CD4-positive, alpha-beta memory T cell (primary cell): Measurements from ENCODE around the gene SPATS2. TPM values are rescaled to one million over a fixed set of nuclear protein-coding genes. Genes with fewer than 3 reads are reported as not detected.

ENCODE experiments used
- CTCF ChIA-PET: fragments of 350-600 bp; sonication (Branson Sonifier 250); formaldehyde crosslinking; loops from one replicate; lab custom pipeline; 2021; ENCODE audit warnings: inconsistent platforms; ENCODE audit not compliant: partially characterized antibody; lab: Charles Lee
- POLR2A ChIA-PET: fragments of 350-600 bp; sonication (Branson Sonifier 250); formaldehyde crosslinking; loops from one replicate; lab custom pipeline; 2021; ENCODE audit not compliant: partially characterized antibody; lab: Charles Lee
- DNase-seq, 5 donors: peaks; one replicate each; pipeline versions ENCODE4 v3.0.0 to v3.0.0-alpha.2; 2020 to 2022; ENCODE audit warnings: mixed read lengths in 1 of 5
- H3K27ac ChIP-seq: one replicate; pipeline ENCODE4 v1.7.0; 2013; ENCODE audit warnings: low read depth, low read length
- H3K27me3 ChIP-seq: 2 replicates; pipeline ENCODE4 v1.7.0; 2013; ENCODE audit warnings: mild to moderate bottlenecking, low read length, moderate library complexity; ENCODE audit not compliant: insufficient read depth
- H3K36me3 ChIP-seq: 2 replicates; pipeline ENCODE4 v1.7.0; 2013; ENCODE audit warnings: mild to moderate bottlenecking, low read length, moderate library complexity; ENCODE audit not compliant: insufficient read depth
- H3K4me1 ChIP-seq: 2 replicates; pipeline ENCODE4 v1.7.0; 2013; ENCODE audit warnings: mild to moderate bottlenecking, low read length, moderate library complexity; ENCODE audit not compliant: insufficient read depth
- H3K4me3 ChIP-seq, 2 donors: one replicate each; pipeline ENCODE4 v1.7.0; 2013; ENCODE audit warnings: low read length in 2 of 2, mild to moderate bottlenecking in 1 of 2
- H3K9me3 ChIP-seq, 2 donors: one replicate each; pipeline ENCODE4 v1.7.0; 2013; ENCODE audit warnings: low read length in 2 of 2, control low read depth in 1 of 2; ENCODE audit not compliant: control insufficient read depth in 1 of 2
- H3K27ac Mint-ChIP-seq, 7 donors: one replicate each; pipeline ENCODE4 v1.8.0; 2020 to 2021; ENCODE audit warnings: mixed read lengths in 7 of 7, mild to moderate bottlenecking in 6 of 7, inconsistent platforms in 3 of 7, moderate library complexity in 3 of 7
- H3K27me3 Mint-ChIP-seq, 2 donors: one replicate each; pipeline ENCODE4 v1.8.0; 2020 to 2021; ENCODE audit warnings: mixed read lengths in 2 of 2
- H3K36me3 Mint-ChIP-seq, 2 donors: one replicate each; pipeline ENCODE4 v1.8.0; 2020 to 2021; ENCODE audit warnings: mixed read lengths in 2 of 2, inconsistent platforms in 1 of 2, mild to moderate bottlenecking in 1 of 2
- H3K4me1 Mint-ChIP-seq, 4 donors: one replicate each; pipeline ENCODE4 v1.8.0; 2020 to 2021; ENCODE audit warnings: mixed read lengths in 4 of 4, mild to moderate bottlenecking in 1 of 4
- H3K4me3 Mint-ChIP-seq, 8 donors: one replicate each; pipeline ENCODE4 v1.8.0; 2020 to 2021; ENCODE audit warnings: mixed read lengths in 8 of 8, mild to moderate bottlenecking in 7 of 8, moderate library complexity in 6 of 8, inconsistent platforms in 3 of 8
- H3K9me3 Mint-ChIP-seq, 8 donors: one replicate each; pipeline ENCODE4 v1.8.0; 2020 to 2021; ENCODE audit warnings: mixed read lengths in 8 of 8, mild to moderate bottlenecking in 5 of 8, inconsistent platforms in 3 of 8, moderate library complexity in 1 of 8
- intact Hi-C: fragments of 100-400 bp; cut with micrococcal nuclease; formaldehyde crosslinking; loops from one replicate; pipeline ENCODE4 v1.15.1; 2023
- polyA plus RNA-seq, 2 donors: library from polyadenylated mRNA; unstranded; fragments of 300-500 nt; fragmentation: Illumina TruSeq; gene quantifications; one replicate each; pipeline ENCODE4 v1.2.3, GENCODE V29; 2021
- total RNA-seq, 2 experiments: library from RNA; stranded (reverse); gene quantifications; one replicate each; pipeline ENCODE4 v1.2.3, GENCODE V29; 2021

The SPATS2 gene
- total and polyA plus RNA-seq, 4 experiments from 2014 or later = 4.3 to 7.8 (median 5.0) TPM

DNA sequence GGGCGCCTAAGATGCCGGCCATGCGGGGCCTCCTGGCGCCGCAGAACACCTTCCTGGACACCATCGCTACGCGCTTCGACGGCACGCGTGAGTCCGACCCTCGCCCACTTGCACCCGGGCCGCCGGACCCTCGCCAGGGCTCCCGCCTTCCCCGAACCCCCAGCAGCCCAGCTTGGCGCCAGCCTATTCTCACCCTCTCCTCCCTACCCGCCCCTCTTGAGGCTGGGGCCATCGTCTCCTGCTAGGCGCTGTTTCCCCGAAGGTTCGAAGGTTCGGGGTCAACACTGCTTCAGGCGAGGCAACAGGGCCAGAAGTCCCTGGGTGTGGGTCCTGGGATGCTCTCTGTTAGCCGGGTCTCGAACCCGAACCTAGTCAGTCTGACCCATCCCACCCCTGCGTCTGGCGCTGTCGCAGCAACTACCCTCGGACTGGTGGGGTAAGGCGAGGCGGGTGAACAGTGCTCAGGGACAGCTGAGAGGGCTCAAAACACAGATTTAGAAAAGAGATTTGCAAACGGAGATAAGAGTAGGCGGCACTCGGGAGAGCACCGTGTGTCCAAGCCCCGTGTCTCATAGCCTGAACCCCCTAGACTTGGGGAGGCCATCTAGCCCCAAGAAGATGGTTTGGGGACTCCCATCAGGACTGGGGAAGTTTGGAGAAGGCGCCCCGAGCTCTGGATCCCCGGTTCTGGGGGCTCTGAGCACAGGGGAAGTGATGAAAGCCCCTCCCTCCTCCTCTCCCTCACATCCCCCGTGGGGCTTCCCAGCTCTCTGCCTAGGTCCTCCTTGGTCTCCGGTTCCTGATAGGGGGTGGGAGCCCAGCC is 172.4 kb downstream of the SPATS2 start:
- H3K27me3 ChIP-seq = no peaks in the 10 kb centered on the region
- no peaks in the 10 kb centered on the region for H3K36me3 ChIP-seq
- no peak overlapping the region for H3K27ac ChIP-seq
- Mint-ChIP-seq H3K27me3 (peaks cover 0 to 5% of the 10 kb centered on the region in 2 donors), H3K4me3 (peak overlapping the region; percentile 64 to 80 (median 76)), H3K36me3 (peaks cover 0 to 1% of the 10 kb centered on the region in 2 donors), H3K9me3 (no peaks in the 10 kb centered on the region), H3K4me1 (peaks cover 8 to 40% (median 19%) of the 10 kb centered on the region in 4 donors), H3K27ac (peak overlapping the region in 6 of 7 donors; percentile 32 to 70 (median 64))
- DNase-seq = no peak
- no peaks in the 10 kb centered on the region for H3K9me3 ChIP-seq
- H3K4me3 ChIP-seq = no peak overlapping the region
- CTCF ChIA-PET = interaction anchor here (0.6 to 1.5 kb wide), 4 partner anchors 13 to 181 kb away, joined by 3 to 4 read pairs (median 3); no protein-coding TSS in a partner anchor
- intact Hi-C loops = loop anchor here (1.0 to 2.0 kb wide), 2 partner anchors 84 to 303 kb away; partner anchors contain the start of genes BCDIN3D and PRPF40B
- POLR2A ChIA-PET = interaction anchor here (0.7 to 2.8 kb wide), 5 partner anchors 13 to 177 kb away, joined by 3 to 19 read pairs (median 3); partner anchors contain the start of genes MCRS1 and PRPF40B
- H3K4me1 ChIP-seq = peaks cover 21% of the 10 kb centered on the region

DNA sequence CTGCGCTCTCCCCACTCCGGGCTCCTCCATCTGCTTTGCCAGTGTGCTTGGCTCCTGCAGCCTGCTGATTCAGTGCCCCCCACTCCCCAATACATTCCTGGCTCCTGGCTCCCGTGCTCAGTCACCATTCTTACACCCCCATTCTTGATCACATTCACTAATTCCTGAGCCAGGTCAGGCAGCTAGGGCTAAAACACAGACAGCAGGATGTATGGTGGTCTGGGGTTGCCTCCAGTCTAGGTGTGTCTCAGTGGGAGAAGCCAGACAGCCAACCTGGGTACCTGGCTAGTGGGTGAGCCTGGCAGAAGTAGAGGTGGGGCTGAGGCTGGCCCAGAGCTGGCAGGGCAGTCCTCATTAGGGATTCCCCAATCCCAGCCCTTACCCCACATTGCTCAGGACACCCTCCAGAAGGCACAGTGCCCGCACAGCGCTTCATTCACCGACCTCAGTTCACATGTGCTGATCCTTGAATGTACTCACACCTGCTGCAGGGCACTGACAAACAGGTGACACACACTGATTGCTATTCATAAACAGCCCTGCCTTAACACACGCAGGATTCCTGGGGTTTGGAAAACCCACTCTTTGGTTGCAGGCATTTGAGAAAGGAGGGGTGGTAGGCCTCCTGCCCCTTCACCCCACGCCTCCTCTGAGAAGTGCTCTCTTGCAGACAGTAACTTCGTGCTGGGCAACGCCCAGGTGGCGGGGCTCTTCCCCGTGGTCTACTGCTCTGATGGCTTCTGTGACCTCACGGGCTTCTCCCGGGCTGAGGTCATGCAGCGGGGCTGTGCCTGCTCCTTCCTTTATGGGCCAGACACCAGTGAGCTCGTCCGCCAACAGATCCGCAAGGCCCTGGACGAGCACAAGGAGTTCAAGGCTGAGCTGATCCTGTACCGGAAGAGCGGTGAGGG is 173.2 kb downstream of the SPATS2 start:
- intact Hi-C loops = no loop called here
- peaks cover 11 to 45% (median 21%) of the 10 kb centered on the region in 4 donors for H3K4me1 Mint-ChIP-seq
- peak overlapping the region in 6 of 7 donors; percentile 25 to 70 (median 48) for H3K27ac Mint-ChIP-seq
- ChIA-PET POLR2A (interaction anchor here (0.7 to 2.8 kb wide), 2 partner anchors 28 to 178 kb away, joined by 3 to 19 read pairs; partner anchors contain the start of gene MCRS1), CTCF (interaction anchor here (0.6 to 1.5 kb wide), 4 partner anchors 12 to 182 kb away, joined by 3 to 4 read pairs (median 3); no protein-coding TSS in a partner anchor)
- Histone ChIP-seq H3K4me3 (no peak overlapping the region), H3K9me3 (no peaks in the 10 kb centered on the region), H3K36me3 (no peaks in the 10 kb centered on the region), H3K27ac (no peak overlapping the region), H3K4me1 (peaks cover 21% of the 10 kb centered on the region), H3K27me3 (no peaks in the 10 kb centered on the region)
- H3K36me3 Mint-ChIP-seq = peaks cover 0 to 1% of the 10 kb centered on the region in 2 donors
- no peaks in the 10 kb centered on the region for H3K9me3 Mint-ChIP-seq
- H3K27me3 Mint-ChIP-seq = peaks cover 0 to 5% of the 10 kb centered on the region in 2 donors
- H3K4me3 Mint-ChIP-seq = peak overlapping the region; percentile 21 to 79 (median 63)
- no peak for DNase-seq

DNA sequence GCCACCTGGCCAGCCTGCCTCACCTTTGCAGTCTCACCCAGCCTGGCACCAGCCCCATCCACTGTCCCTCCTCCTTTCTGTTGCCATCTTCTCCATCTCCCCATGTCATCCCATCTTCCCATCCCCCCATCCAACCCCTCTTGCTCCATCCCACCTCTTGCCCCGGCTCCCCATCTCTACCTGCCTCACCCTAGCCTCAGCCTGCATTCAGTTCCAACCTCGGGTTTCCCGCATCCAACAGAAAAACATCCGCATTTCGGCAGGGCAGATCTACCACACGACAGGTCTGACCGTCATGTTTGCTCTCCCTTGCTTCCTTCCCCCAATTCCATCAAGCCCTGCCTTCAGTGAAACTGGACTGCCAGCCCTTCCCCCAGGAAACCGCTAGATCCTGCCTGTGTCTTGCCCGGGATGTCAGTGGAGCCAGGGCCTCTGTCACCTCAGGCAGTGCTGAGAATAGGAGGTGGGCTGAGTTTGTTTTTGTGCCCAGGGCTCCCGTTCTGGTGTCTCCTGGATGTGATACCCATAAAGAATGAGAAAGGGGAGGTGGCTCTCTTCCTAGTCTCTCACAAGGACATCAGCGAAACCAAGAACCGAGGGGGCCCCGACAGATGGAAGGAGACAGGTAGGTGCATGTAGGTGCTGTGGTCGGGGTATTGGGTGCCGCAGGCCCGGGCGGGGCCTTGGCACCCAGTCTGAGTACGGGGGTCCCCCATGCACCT is 174.0 kb downstream of the SPATS2 start:
- Mint-ChIP-seq H3K36me3 (peaks cover 0 to 1% of the 10 kb centered on the region in 2 donors), H3K4me1 (peaks cover 11 to 45% (median 21%) of the 10 kb centered on the region in 4 donors), H3K4me3 (peak overlapping the region in 2 of 8 donors; percentile 55 to 61), H3K27ac (peak overlapping the region in 4 of 7 donors; percentile 16 to 62 (median 47)), H3K9me3 (no peaks in the 10 kb centered on the region), H3K27me3 (peaks cover 0 to 3% of the 10 kb centered on the region in 2 donors)
- Histone ChIP-seq H3K4me3 (no peak overlapping the region), H3K36me3 (no peaks in the 10 kb centered on the region), H3K9me3 (no peaks in the 10 kb centered on the region), H3K27ac (no peak overlapping the region), H3K4me1 (peaks cover 21% of the 10 kb centered on the region), H3K27me3 (no peaks in the 10 kb centered on the region)
- ChIA-PET CTCF (interaction anchor here (1.1 kb wide), 1 partner anchor 13 kb away, joined by 3 read pairs; no protein-coding TSS in a partner anchor), POLR2A (no interaction called here)
- no peak for DNase-seq
- intact Hi-C loops = no loop called here

DNA sequence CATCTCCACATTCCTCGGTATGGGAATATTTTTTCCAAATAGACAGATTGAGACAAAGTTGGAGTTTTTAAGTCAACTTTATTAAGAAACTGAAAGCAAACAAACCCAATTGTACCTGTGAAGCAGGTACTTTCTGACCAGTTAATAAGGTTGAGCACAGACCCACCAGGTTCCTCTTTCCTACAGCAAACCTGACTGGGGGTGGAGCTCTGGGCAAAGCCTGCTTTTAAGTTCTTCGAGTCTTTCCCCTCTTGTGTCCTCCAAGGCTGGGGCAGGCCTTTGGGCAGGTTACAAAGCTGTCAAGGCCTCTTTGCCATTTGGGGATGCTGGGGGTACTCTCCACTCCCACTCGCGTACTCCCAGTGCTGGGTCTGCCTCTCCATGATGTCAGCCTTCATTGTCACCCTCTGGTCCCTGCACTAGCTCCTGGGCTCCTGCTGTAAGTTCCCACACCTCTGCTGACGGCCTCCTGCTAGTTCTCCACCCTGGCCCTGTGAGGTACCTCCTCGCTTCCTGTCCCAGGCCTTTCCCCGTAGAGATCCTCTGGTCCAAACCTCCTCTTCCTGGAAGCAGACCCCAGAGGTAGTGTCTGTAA is 174.7 kb downstream of the SPATS2 start:
- Histone ChIP-seq H3K4me1 (peaks cover 21% of the 10 kb centered on the region), H3K36me3 (no peaks in the 10 kb centered on the region), H3K27ac (no peak overlapping the region), H3K4me3 (no peak overlapping the region), H3K27me3 (no peaks in the 10 kb centered on the region), H3K9me3 (no peaks in the 10 kb centered on the region)
- Mint-ChIP-seq H3K27me3 (peaks cover 0 to 3% of the 10 kb centered on the region in 2 donors), H3K4me3 (peak overlapping the region in 1 of 8 donors; percentile 12), H3K4me1 (peaks cover 11 to 45% (median 21%) of the 10 kb centered on the region in 4 donors), H3K9me3 (no peaks in the 10 kb centered on the region), H3K27ac (peak overlapping the region in 3 of 7 donors; percentile 59 to 70 (median 62)), H3K36me3 (peaks cover 0 to 1% of the 10 kb centered on the region in 2 donors)
- POLR2A ChIA-PET = no interaction called here
- intact Hi-C loops = no loop called here
- DNase-seq = no peak
- CTCF ChIA-PET = no interaction called here

DNA sequence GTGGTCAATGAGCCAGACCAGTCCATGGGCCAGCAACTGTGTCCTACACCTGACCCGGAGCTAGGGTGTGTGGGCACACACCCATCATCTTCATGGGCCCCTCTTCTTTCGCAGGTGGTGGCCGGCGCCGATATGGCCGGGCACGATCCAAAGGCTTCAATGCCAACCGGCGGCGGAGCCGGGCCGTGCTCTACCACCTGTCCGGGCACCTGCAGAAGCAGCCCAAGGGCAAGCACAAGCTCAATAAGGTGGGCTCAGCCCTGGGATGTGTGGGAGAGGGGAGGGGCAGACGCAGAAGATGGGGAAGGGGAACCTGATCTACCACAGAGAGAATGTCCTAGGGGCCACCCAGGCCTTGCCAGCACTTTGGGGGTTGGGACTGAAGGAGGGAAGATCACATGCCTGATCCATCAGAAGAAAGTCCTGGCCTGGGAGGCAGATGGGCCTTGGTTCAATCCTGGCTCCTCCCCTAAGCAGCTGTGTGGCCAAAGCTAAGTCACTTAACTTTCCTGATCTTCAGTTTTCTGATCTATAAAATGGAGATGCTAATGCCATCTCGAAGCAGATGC is 175.4 kb downstream of the SPATS2 start:
- Mint-ChIP-seq H3K4me3 (no peak overlapping the region), H3K27ac (peak overlapping the region in 4 of 7 donors; percentile 44 to 78 (median 60)), H3K4me1 (peaks cover 11 to 45% (median 19%) of the 10 kb centered on the region in 4 donors), H3K36me3 (peaks cover 0 to 1% of the 10 kb centered on the region in 2 donors), H3K27me3 (peaks cover 2 to 8% of the 10 kb centered on the region in 2 donors), H3K9me3 (peaks cover 0 to 2% (median 0%) of the 10 kb centered on the region in 8 donors)
- no peak overlapping the region for H3K4me3 ChIP-seq
- intact Hi-C loops = no loop called here
- peaks cover 16% of the 10 kb centered on the region for H3K4me1 ChIP-seq
- DNase-seq = no peak
- H3K27me3 ChIP-seq = peaks cover 4% of the 10 kb centered on the region
- CTCF ChIA-PET = interaction anchor here (0.7 kb wide), 1 partner anchor 10 kb away, joined by 3 read pairs; no protein-coding TSS in a partner anchor
- POLR2A ChIA-PET = no interaction called here
- no peak overlapping the region for H3K27ac ChIP-seq
- H3K9me3 ChIP-seq = no peaks in the 10 kb centered on the region
- no peaks in the 10 kb centered on the region for H3K36me3 ChIP-seq
